Liver (tissue), 9 donors: ENCODE measurements around the gene DBT. TPM values are rescaled to one million over a fixed set of nuclear protein-coding genes. Genes with fewer than 3 reads are reported as not detected.

Source experiments
- DNase-seq: peaks from one replicate; pipeline ENCODE4 v3.0.0-alpha.2; 2017; ENCODE audit warnings: low spot score
- H3K27ac ChIP-seq, 2 donors: one replicate each; pipeline ENCODE4 v1.7.0; 2013; ENCODE audit warnings: inconsistent platforms in 2 of 2, low read length in 2 of 2, control low read depth in 1 of 2, low read depth in 1 of 2, mild to moderate bottlenecking in 1 of 2
- H3K27me3 ChIP-seq, 4 donors: one replicate each; pipeline versions ENCODE4 v1.6.1 to v1.7.0; 2013; ENCODE audit warnings: low read length in 3 of 4, inconsistent platforms in 1 of 4, mild to moderate bottlenecking in 1 of 4, moderate library complexity in 1 of 4; ENCODE audit not compliant: control insufficient read depth in 4 of 4, insufficient read depth in 4 of 4
- H3K36me3 ChIP-seq, 4 donors: one replicate each; pipeline versions ENCODE4 v1.6.1 to v1.7.0; 2013; ENCODE audit warnings: low read length in 3 of 4, mild to moderate bottlenecking in 3 of 4, low read depth in 1 of 4, moderate library complexity in 1 of 4; ENCODE audit not compliant: control insufficient read depth in 4 of 4, insufficient read depth in 3 of 4
- H3K4me1 ChIP-seq, 4 donors: one replicate each; pipeline versions ENCODE4 v1.6.1 to v1.7.0; 2013; ENCODE audit warnings: low read length in 3 of 4, mild to moderate bottlenecking in 3 of 4, moderate library complexity in 1 of 4; ENCODE audit not compliant: control insufficient read depth in 4 of 4, insufficient read depth in 4 of 4
- H3K4me3 ChIP-seq, 3 donors: one replicate each; pipeline versions ENCODE4 v1.6.1 to v1.7.0; 2013; ENCODE audit warnings: low read length in 3 of 3, control low read depth in 1 of 3, low read depth in 1 of 3, mild to moderate bottlenecking in 1 of 3
- H3K9ac ChIP-seq, 2 donors: one replicate each; pipeline ENCODE4 v1.7.0; 2013; ENCODE audit warnings: low read length in 2 of 2, mild to moderate bottlenecking in 2 of 2, moderate library complexity in 2 of 2, control low read depth in 1 of 2, low read depth in 1 of 2
- H3K9me3 ChIP-seq, 4 donors: one replicate each; pipeline versions ENCODE4 v1.6.1 to v1.7.0; 2013; ENCODE audit warnings: low read length in 3 of 4; ENCODE audit not compliant: control insufficient read depth in 4 of 4
- EGR1 ChIP-seq, 2 donors: IDR thresholded peaks; 2 replicates each; pipeline ENCODE4 v1.6.1; 2016 to 2018; ENCODE audit warnings: antibody characterized with exemption in 2 of 2, low read depth in 2 of 2
- FOXA1 ChIP-seq: IDR thresholded peaks from 2 replicates; pipeline ENCODE4 v1.6.1; 2016; ENCODE audit warnings: antibody characterized with exemption
- FOXA2 ChIP-seq: IDR thresholded peaks from 2 replicates; pipeline ENCODE4 v1.6.1; 2016; ENCODE audit warnings: antibody characterized with exemption
- GABPA ChIP-seq, 2 donors: IDR thresholded peaks in 1 of 2; conservative IDR thresholded peaks in 1 of 2; 2 replicates each; pipeline ENCODE4 v1.6.1; 2016; ENCODE audit warnings: antibody characterized with exemption in 2 of 2, mild to moderate bottlenecking in 1 of 2, moderate library complexity in 1 of 2
- HNF4A ChIP-seq, 2 donors: conservative IDR thresholded peaks; 2 replicates each; pipeline ENCODE4 v1.6.1; 2016; ENCODE audit warnings: antibody characterized with exemption in 2 of 2, mild to moderate bottlenecking in 2 of 2
- HNF4G ChIP-seq: IDR thresholded peaks from 2 replicates; pipeline ENCODE4 v1.6.1; 2016; ENCODE audit warnings: antibody characterized with exemption
- JUND ChIP-seq, 2 donors: IDR thresholded peaks; 2 replicates each; pipeline ENCODE4 v1.6.1; 2016; ENCODE audit warnings: antibody characterized with exemption in 2 of 2
- NR2F2 ChIP-seq: IDR thresholded peaks from 2 replicates; pipeline ENCODE4 v1.6.1; 2016; ENCODE audit warnings: antibody characterized with exemption
- RAD21 ChIP-seq, 2 donors: IDR thresholded peaks; 2 replicates each; pipeline ENCODE4 v1.6.1; 2016; ENCODE audit warnings: antibody characterized with exemption in 2 of 2, mild to moderate bottlenecking in 2 of 2
- RXRA ChIP-seq, 2 donors: IDR thresholded peaks; 2 replicates each; pipeline ENCODE4 v1.6.1; 2017 to 2018; ENCODE audit warnings: antibody characterized with exemption in 2 of 2, mild to moderate bottlenecking in 1 of 2
- SP1 ChIP-seq: IDR thresholded peaks from 2 replicates; pipeline ENCODE4 v1.6.1; 2018; ENCODE audit warnings: antibody characterized with exemption, mild to moderate bottlenecking
- TAF1 ChIP-seq: conservative IDR thresholded peaks from 2 replicates; pipeline ENCODE4 v1.6.1; 2016; ENCODE audit warnings: antibody characterized with exemption, mild to moderate bottlenecking
- YY1 ChIP-seq: IDR thresholded peaks from 2 replicates; pipeline ENCODE4 v1.6.1; 2016; ENCODE audit warnings: antibody characterized with exemption, mild to moderate bottlenecking
- WGBS: extraction: QIAGEN DNeasy Blood & Tissue Kit; methylation state at CpG from one replicate; pipeline ENCODE4 v1.1.7; 2013; 5-methylcytosine and 5-hydroxymethylcytosine counted together
- polyA plus RNA-seq, 2 donors: library from polyadenylated mRNA; stranded (reverse) in 1 of 2; unstranded in 1 of 2; fragments of 200-250 nt in 1 of 2; fragments of >200 nt in 1 of 2; fragmentation: Nextera tagmentation in 1 of 2; extraction: Ambion mirVana in 1 of 2; gene quantifications; one replicate each; pipeline versions ENCODE4 v1.2.1 to v1.2.3, GENCODE V29; 2013 to 2015
- total RNA-seq, 2 donors: library from RNA; depleted of rRNA; stranded (reverse); fragments of >200 nt; gene quantifications; one replicate each; pipeline ENCODE4 v1.2.3, GENCODE V29; 2014
- TF ChIP-seq, protein P1 (sequence below): IDR thresholded peaks from 2 replicates; pipeline ENCODE4 v1.6.1; 2016; ENCODE audit warnings: antibody characterized with exemption
- TF ChIP-seq, protein P2 (sequence below): fragments of 150-350 bp; IDR thresholded peaks from 2 replicates; pipeline ENCODE4 v1.5.1; 2017; ENCODE audit warnings: improper control_type of control experiment, low read depth, low read length; ENCODE audit not compliant: missing input control
- TF ChIP-seq, protein P3 (sequence below): IDR thresholded peaks from 2 replicates; pipeline ENCODE4 v1.6.1; 2016; ENCODE audit warnings: antibody characterized with exemption, mild to moderate bottlenecking
- TF ChIP-seq, protein P4 (sequence below): IDR thresholded peaks from 2 replicates; pipeline ENCODE4 v1.6.1; 2016; ENCODE audit warnings: antibody characterized with exemption
- TF ChIP-seq, protein P5 (sequence below): IDR thresholded peaks from 2 replicates; pipeline ENCODE4 v1.6.1; 2016; ENCODE audit warnings: antibody characterized with exemption
- donor health status: healthy.
- donor health status: healthy.
- donor health status: healthy.
- donor health status: healthy.
- donor health status: healthy.

DBT gene
- total and polyA plus RNA-seq, 4 donors, result 7.7 to 10.7 (median 9.1) TPM

DNA sequence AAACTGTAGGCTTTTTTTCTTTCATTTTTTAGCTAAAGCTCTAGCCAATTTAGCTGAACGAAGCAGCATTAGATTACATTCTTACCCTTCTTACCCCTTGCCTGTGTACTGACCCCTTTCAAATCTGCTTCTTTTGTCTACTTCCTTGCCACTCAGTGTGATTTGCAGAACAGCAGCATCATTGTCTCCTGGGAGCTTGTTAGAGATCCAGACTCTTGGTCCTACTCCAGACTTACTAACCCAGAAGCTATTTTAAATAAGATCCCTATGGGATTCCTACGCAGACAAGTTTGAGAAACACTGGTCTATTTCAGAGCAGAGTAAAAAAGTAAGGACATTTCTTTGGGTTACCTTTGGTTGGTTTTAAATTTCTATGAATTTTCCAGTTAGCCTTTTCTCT is 85.4 kb downstream of the DBT start:
- TF ChIP-seq FOXA1, result no peak
- TF ChIP-seq, protein P1, sequence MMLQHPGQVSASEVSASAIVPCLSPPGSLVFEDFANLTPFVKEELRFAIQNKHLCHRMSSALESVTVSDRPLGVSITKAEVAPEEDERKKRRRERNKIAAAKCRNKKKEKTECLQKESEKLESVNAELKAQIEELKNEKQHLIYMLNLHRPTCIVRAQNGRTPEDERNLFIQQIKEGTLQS, result no peak
- TF ChIP-seq, protein P2, sequence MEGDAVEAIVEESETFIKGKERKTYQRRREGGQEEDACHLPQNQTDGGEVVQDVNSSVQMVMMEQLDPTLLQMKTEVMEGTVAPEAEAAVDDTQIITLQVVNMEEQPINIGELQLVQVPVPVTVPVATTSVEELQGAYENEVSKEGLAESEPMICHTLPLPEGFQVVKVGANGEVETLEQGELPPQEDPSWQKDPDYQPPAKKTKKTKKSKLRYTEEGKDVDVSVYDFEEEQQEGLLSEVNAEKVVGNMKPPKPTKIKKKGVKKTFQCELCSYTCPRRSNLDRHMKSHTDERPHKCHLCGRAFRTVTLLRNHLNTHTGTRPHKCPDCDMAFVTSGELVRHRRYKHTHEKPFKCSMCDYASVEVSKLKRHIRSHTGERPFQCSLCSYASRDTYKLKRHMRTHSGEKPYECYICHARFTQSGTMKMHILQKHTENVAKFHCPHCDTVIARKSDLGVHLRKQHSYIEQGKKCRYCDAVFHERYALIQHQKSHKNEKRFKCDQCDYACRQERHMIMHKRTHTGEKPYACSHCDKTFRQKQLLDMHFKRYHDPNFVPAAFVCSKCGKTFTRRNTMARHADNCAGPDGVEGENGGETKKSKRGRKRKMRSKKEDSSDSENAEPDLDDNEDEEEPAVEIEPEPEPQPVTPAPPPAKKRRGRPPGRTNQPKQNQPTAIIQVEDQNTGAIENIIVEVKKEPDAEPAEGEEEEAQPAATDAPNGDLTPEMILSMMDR, result no peak
- TF ChIP-seq, protein P3, sequence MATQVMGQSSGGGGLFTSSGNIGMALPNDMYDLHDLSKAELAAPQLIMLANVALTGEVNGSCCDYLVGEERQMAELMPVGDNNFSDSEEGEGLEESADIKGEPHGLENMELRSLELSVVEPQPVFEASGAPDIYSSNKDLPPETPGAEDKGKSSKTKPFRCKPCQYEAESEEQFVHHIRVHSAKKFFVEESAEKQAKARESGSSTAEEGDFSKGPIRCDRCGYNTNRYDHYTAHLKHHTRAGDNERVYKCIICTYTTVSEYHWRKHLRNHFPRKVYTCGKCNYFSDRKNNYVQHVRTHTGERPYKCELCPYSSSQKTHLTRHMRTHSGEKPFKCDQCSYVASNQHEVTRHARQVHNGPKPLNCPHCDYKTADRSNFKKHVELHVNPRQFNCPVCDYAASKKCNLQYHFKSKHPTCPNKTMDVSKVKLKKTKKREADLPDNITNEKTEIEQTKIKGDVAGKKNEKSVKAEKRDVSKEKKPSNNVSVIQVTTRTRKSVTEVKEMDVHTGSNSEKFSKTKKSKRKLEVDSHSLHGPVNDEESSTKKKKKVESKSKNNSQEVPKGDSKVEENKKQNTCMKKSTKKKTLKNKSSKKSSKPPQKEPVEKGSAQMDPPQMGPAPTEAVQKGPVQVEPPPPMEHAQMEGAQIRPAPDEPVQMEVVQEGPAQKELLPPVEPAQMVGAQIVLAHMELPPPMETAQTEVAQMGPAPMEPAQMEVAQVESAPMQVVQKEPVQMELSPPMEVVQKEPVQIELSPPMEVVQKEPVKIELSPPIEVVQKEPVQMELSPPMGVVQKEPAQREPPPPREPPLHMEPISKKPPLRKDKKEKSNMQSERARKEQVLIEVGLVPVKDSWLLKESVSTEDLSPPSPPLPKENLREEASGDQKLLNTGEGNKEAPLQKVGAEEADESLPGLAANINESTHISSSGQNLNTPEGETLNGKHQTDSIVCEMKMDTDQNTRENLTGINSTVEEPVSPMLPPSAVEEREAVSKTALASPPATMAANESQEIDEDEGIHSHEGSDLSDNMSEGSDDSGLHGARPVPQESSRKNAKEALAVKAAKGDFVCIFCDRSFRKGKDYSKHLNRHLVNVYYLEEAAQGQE, result no peak
- no peak for TF ChIP-seq NR2F2
- no peak for TF ChIP-seq GABPA (IDR thresholded peaks at IDR 0.05 in 1 of 2, conservative IDR thresholded peaks at IDR 0.05 in 1 of 2)
- no peak for TF ChIP-seq FOXA2
- TF ChIP-seq JUND (IDR thresholded peaks at IDR 0.05), result no peak
- Histone ChIP-seq H3K9ac (no peak overlapping the region), H3K27ac (no peak overlapping the region), H3K27me3 (no peaks in the 10 kb centered on the region), H3K4me3 (no peak overlapping the region), H3K9me3 (no peaks in the 10 kb centered on the region), H3K4me1 (no peaks in the 10 kb centered on the region), H3K36me3 (no peaks in the 10 kb centered on the region)
- WGBS, result 88% methylated on average over 2 of the region's 2 CpGs
- no peak for DNase-seq

DNA sequence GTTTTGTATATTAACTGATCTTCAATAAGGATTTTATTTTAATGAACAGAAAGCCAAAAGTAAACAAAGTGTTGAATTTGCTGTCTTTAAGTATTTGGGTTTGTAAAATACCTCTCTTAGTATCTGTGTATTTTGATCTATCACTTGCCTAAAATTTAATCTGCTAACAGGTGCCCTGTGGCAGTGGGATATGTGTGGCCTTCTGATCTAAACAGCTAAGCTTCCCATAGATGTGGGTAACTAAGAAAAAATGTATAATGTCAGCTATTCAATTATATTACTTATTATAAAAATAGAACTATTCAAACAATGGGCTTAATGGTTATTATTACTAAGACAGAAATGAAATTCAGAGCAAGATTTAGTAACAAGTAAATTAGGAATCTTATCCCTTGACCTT is 86.8 kb downstream of the DBT start:
- H3K9me3 ChIP-seq, result no peaks in the 10 kb centered on the region
- TF ChIP-seq RXRA (IDR thresholded peaks at IDR 0.05) (no peak), FOXA2 (no peak), HNF4A (conservative IDR thresholded peaks at IDR 0.05) (no peak), RAD21 (IDR thresholded peaks at IDR 0.05) (no peak), TAF1 (no peak), GABPA (IDR thresholded peaks at IDR 0.05 in 1 of 2, conservative IDR thresholded peaks at IDR 0.05 in 1 of 2) (no peak), EGR1 (IDR thresholded peaks at IDR 0.05; ENCODE audit: low read depth in 2 of 2) (no peak), NR2F2 (no peak), FOXA1 (no peak), HNF4G (no peak), JUND (IDR thresholded peaks at IDR 0.05) (no peak), YY1 (no peak), SP1 (no peak)
- TF ChIP-seq, protein P1, result no peak
- TF ChIP-seq, protein P4, sequence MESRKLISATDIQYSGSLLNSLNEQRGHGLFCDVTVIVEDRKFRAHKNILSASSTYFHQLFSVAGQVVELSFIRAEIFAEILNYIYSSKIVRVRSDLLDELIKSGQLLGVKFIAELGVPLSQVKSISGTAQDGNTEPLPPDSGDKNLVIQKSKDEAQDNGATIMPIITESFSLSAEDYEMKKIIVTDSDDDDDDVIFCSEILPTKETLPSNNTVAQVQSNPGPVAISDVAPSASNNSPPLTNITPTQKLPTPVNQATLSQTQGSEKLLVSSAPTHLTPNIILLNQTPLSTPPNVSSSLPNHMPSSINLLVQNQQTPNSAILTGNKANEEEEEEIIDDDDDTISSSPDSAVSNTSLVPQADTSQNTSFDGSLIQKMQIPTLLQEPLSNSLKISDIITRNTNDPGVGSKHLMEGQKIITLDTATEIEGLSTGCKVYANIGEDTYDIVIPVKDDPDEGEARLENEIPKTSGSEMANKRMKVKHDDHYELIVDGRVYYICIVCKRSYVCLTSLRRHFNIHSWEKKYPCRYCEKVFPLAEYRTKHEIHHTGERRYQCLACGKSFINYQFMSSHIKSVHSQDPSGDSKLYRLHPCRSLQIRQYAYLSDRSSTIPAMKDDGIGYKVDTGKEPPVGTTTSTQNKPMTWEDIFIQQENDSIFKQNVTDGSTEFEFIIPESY, result no peak
- TF ChIP-seq, protein P3, result no peak
- TF ChIP-seq, protein P2, result no peak
- TF ChIP-seq, protein P5, sequence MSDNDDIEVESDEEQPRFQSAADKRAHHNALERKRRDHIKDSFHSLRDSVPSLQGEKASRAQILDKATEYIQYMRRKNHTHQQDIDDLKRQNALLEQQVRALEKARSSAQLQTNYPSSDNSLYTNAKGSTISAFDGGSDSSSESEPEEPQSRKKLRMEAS, result no peak

More for the DNA sequence above, 86.8 kb downstream of the DBT start:
- DNase-seq, result no peak
- Histone ChIP-seq H3K9ac (no peak overlapping the region), H3K36me3 (no peaks in the 10 kb centered on the region), H3K27ac (no peak overlapping the region), H3K4me3 (no peak overlapping the region), H3K27me3 (no peaks in the 10 kb centered on the region), H3K4me1 (no peaks in the 10 kb centered on the region)
